Astrocyte of the spinal cord (primary cell): ENCODE data around the gene VAMP3.

ENCODE experiments used
- DNase-seq: peaks from one replicate; pipeline ENCODE4 v3.0.0; 2011; ENCODE audit warnings: low read depth, low spot score
- H3K4me3 ChIP-seq: 2 replicates; pipeline ENCODE4 v1.5.1; 2011; ENCODE audit warnings: low read depth, mild to moderate bottlenecking, low read length, moderate library complexity
- CTCF ChIP-seq: IDR thresholded peaks from 2 replicates; pipeline ENCODE4 v1.5.1; 2012; ENCODE audit warnings: low read depth, mild to moderate bottlenecking, low read length, inconsistent platforms
- in situ Hi-C: cut with HindIII; loops from 2 replicates; pipeline ENCODE4 v1.10.0; 2017; ENCODE audit warnings: low sequenced_read_pairs

Gene VAMP3

GRCh38 chr1:7795406-7795805, 24.3 kb downstream of the VAMP3 start:
- no peak overlapping the region for H3K4me3 ChIP-seq
- in situ Hi-C loops, result no loop called here
- TF ChIP-seq CTCF, result no peak
- DNase-seq, result no peak

- in situ Hi-C loops, result no loop called here
- no peak for TF ChIP-seq CTCF
- no peak for DNase-seq
- H3K4me3 ChIP-seq, result no peak overlapping the region
These were observed 34.4 kb downstream of the VAMP3 start for GRCh38 chr1:7805460-7805859.

GRCh38 chr1:7808253-7808844, 37.3 kb downstream of the VAMP3 start:
- peak; percentile 53 for DNase-seq
- peak; percentile 58 for TF ChIP-seq CTCF

GRCh38 chr1:7809742-7810141, 38.6 kb downstream of the VAMP3 start:
- no peak for TF ChIP-seq CTCF
- DNase-seq, result no peak
- in situ Hi-C loops, result no loop called here
- H3K4me3 ChIP-seq, result no peak overlapping the region

More at GRCh38 chr1:7808253-7808844, 37.3 kb downstream of the VAMP3 start:
- no peak overlapping the region for H3K4me3 ChIP-seq
- in situ Hi-C loops, result no loop called here

GRCh38 chr1:7810395-7810794, 39.3 kb downstream of the VAMP3 start:
- H3K4me3 ChIP-seq, result no peak overlapping the region
- DNase-seq, result peak; percentile 90
- no peak for TF ChIP-seq CTCF
- in situ Hi-C loops, result no loop called here

GRCh38 chr1:7811476-7811875, 40.4 kb downstream of the VAMP3 start:
- no peak for TF ChIP-seq CTCF
- in situ Hi-C loops, result no loop called here
- DNase-seq, result no peak
- no peak overlapping the region for H3K4me3 ChIP-seq
